Osteoblast (primary cell): ENCODE data around the gene SBNO2. TPM values are rescaled to one million over a fixed set of nuclear protein-coding genes. Genes with fewer than 3 reads are reported as not detected.

ENCODE experiments used
- DNase-seq: peaks from one replicate; pipeline ENCODE4 v3.0.0; 2011; ENCODE audit warnings: low spot score, mixed read lengths; ENCODE audit not compliant: insufficient read length; ENCODE audit errors: missing footprints
- H2AFZ ChIP-seq: 2 replicates; pipeline ENCODE4 v1.6.0; 2011; ENCODE audit warnings: mild to moderate bottlenecking, low read length
- H3K27ac ChIP-seq: 2 replicates; pipeline ENCODE4 v1.5.1; 2011; ENCODE audit warnings: mild to moderate bottlenecking, low read depth, low read length, moderate library complexity
- H3K27me3 ChIP-seq: 2 replicates; pipeline ENCODE4 v1.6.0; 2012; ENCODE audit warnings: mild to moderate bottlenecking, control low read depth, inconsistent platforms, low read length, moderate library complexity; ENCODE audit not compliant: insufficient read depth
- H3K36me3 ChIP-seq: 2 replicates; pipeline ENCODE4 v1.5.1; 2011; ENCODE audit warnings: mild to moderate bottlenecking, low read length, control low read depth, moderate library complexity; ENCODE audit not compliant: insufficient read depth
- H3K4me1 ChIP-seq: 2 replicates; pipeline ENCODE4 v1.5.1; 2011; ENCODE audit warnings: mild to moderate bottlenecking, low read length, control low read depth, moderate library complexity; ENCODE audit not compliant: insufficient read depth
- H3K4me2 ChIP-seq: 2 replicates; pipeline ENCODE4 v1.6.0; 2011; ENCODE audit warnings: mild to moderate bottlenecking, low read length; ENCODE audit not compliant: insufficient read depth
- H3K4me3 ChIP-seq: fragments of 200-600 bp; sonication (generic); 3 replicates; pipeline ENCODE4 v1.5.1; 2012; ENCODE audit warnings: mild to moderate bottlenecking, low read length, inconsistent platforms; ENCODE audit not compliant: insufficient read depth
- H3K79me2 ChIP-seq: 2 replicates; pipeline ENCODE4 v1.6.0; 2012; ENCODE audit warnings: mild to moderate bottlenecking, low read length, control low read depth, inconsistent platforms; ENCODE audit not compliant: insufficient read depth
- H3K9me3 ChIP-seq: 2 replicates; pipeline ENCODE4 v1.5.1; 2011; ENCODE audit warnings: low read depth, low read length, control low read depth
- H4K20me1 ChIP-seq: 2 replicates; pipeline ENCODE4 v1.6.0; 2012; ENCODE audit warnings: mild to moderate bottlenecking, low read length, control low read depth; ENCODE audit not compliant: insufficient read depth
- CTCF ChIP-seq: IDR thresholded peaks from 2 replicates; pipeline ENCODE4 v1.5.1; 2011; ENCODE audit warnings: mild to moderate bottlenecking, low read depth, low read length, moderate library complexity; ENCODE audit errors: extremely low read depth
- total RNA-seq: library from RNA; depleted of rRNA; stranded (reverse); fragments of >200 nt; gene quantifications from 2 replicates; pipeline ENCODE4 v1.2.3, GENCODE V29; 2012

Gene SBNO2
- total RNA-seq, 1 donor, result 69.1 TPM

GRCh38 chr19:1147934-1148549 lies 26.0 kb downstream of the SBNO2 start:
- no peak overlapping the region for H3K4me2 ChIP-seq
- TF ChIP-seq CTCF, result no peak
- H3K27me3 ChIP-seq, result no peaks in the 10 kb centered on the region
- peaks cover 40% of the 10 kb centered on the region for H3K79me2 ChIP-seq
- H3K4me3 ChIP-seq, result no peak overlapping the region
- H3K9me3 ChIP-seq, result no peaks in the 10 kb centered on the region
- peaks cover 51% of the 10 kb centered on the region for H3K36me3 ChIP-seq
- no peaks in the 10 kb centered on the region for H3K4me1 ChIP-seq
- no peak overlapping the region for H2AFZ ChIP-seq
- H3K27ac ChIP-seq, result no peak overlapping the region
- H4K20me1 ChIP-seq, result peaks cover 9% of the 10 kb centered on the region
- no peak for DNase-seq

GRCh38 chr19:1146858-1147780 lies 26.9 kb downstream of the SBNO2 start:
- H3K27me3 ChIP-seq, result no peaks in the 10 kb centered on the region
- H3K4me2 ChIP-seq, result no peak overlapping the region
- H3K4me1 ChIP-seq, result no peaks in the 10 kb centered on the region
- H3K79me2 ChIP-seq, result peaks cover 35% of the 10 kb centered on the region
- H3K27ac ChIP-seq, result no peak overlapping the region
- H3K4me3 ChIP-seq, result no peak overlapping the region
- H3K36me3 ChIP-seq, result peaks cover 49% of the 10 kb centered on the region
- TF ChIP-seq CTCF, result no peak
- DNase-seq, result no peak
- H3K9me3 ChIP-seq, result no peaks in the 10 kb centered on the region
- no peak overlapping the region for H2AFZ ChIP-seq
- peaks cover 9% of the 10 kb centered on the region for H4K20me1 ChIP-seq

GRCh38 chr19:1146412-1146699 lies 27.7 kb downstream of the SBNO2 start:
- H4K20me1 ChIP-seq, result peaks cover 13% of the 10 kb centered on the region
- no peaks in the 10 kb centered on the region for H3K27me3 ChIP-seq
- no peak overlapping the region for H3K27ac ChIP-seq
- no peak for DNase-seq
- no peak overlapping the region for H3K4me3 ChIP-seq
- H3K36me3 ChIP-seq, result peaks cover 49% of the 10 kb centered on the region
- H3K4me2 ChIP-seq, result no peak overlapping the region
- H3K4me1 ChIP-seq, result no peaks in the 10 kb centered on the region
- no peaks in the 10 kb centered on the region for H3K9me3 ChIP-seq
- TF ChIP-seq CTCF, result no peak
- H3K79me2 ChIP-seq, result peaks cover 31% of the 10 kb centered on the region
- no peak overlapping the region for H2AFZ ChIP-seq
